ENCODE data around the gene GJC3. TPM values are rescaled to one million over a fixed set of nuclear protein-coding genes. Genes with fewer than 3 reads are reported as not detected.
A peak's percentile ranks its signal among the peaks of the same experiment; 100 is the strongest.

The GJC3 gene
- total RNA-seq, 2 donors from 2014 or later: 1.2 to 3.2 TPM

DNA sequence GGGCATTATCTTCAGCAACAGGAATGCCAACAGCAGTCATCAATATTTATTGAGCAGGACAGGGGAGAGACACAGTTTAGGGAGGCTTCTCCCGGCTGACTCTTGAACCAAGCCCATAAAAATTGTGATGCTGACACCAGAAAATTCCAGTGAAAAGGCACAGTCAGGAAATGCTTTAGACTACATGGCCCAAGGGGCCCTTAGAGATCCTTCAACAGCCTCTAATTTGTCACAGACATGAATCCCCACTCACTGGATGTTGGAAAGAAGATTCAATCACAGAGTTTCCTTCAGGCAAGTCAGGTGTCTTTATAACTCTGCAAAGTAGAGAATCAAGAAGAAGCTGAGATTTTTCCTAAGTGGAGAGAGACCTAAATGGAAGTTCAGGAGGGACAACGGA is 1.2 kb downstream of the GJC3 start:
- TF ChIP-seq POLR2AphosphoS5 (IDR thresholded peaks at IDR 0.05) (no peak), POLR2A (IDR thresholded peaks at IDR 0.05) (no peak)
- TF ChIP-seq, protein P1, sequence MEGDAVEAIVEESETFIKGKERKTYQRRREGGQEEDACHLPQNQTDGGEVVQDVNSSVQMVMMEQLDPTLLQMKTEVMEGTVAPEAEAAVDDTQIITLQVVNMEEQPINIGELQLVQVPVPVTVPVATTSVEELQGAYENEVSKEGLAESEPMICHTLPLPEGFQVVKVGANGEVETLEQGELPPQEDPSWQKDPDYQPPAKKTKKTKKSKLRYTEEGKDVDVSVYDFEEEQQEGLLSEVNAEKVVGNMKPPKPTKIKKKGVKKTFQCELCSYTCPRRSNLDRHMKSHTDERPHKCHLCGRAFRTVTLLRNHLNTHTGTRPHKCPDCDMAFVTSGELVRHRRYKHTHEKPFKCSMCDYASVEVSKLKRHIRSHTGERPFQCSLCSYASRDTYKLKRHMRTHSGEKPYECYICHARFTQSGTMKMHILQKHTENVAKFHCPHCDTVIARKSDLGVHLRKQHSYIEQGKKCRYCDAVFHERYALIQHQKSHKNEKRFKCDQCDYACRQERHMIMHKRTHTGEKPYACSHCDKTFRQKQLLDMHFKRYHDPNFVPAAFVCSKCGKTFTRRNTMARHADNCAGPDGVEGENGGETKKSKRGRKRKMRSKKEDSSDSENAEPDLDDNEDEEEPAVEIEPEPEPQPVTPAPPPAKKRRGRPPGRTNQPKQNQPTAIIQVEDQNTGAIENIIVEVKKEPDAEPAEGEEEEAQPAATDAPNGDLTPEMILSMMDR (IDR thresholded peaks at IDR 0.05): no peak
- Histone ChIP-seq H3K27me3 (replicated peaks; ENCODE audit: insufficient read depth) (no peaks in the 10 kb centered on the region), H3K36me3 (no peaks in the 10 kb centered on the region), H3K4me3 (no peak overlapping the region), H3K9me3 (no peaks in the 10 kb centered on the region), H3K27ac (no peak overlapping the region), H3K4me1 (replicated peaks) (peaks cover 6% of the 10 kb centered on the region)
- no peak for DNase-seq (ENCODE audit: low spot score)
- WGBS: 61% methylated on average over 2 of the region's 2 CpGs
- intact Hi-C loops (cut with DNase I): loop anchor here (10.0 kb wide), 1 partner anchor 313 kb away; the partner anchor contains the start of gene ZSCAN25

DNA sequence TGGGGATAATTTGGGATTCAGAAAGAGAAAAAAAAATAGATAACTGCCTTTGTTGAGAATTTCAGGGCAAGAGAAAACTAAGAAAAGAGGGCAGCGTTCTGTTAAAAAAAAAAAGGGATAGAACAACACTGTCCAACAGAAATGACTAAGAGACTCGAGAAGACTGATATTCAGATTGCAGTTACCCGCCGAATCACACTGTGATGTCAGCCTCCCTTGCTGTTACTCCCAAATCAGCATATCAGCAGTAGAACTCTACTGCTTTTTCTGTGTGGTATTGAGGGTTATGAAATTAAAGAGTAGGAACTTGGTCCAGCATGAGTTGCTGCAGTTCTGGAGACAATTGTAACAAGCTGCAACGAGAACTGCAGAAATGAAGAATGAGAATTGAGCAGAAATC is 1.9 kb downstream of the GJC3 start:
- Histone ChIP-seq H3K9me3 (no peaks in the 10 kb centered on the region), H3K36me3 (no peaks in the 10 kb centered on the region), H3K4me3 (no peak overlapping the region), H3K27me3 (replicated peaks; ENCODE audit: insufficient read depth) (no peaks in the 10 kb centered on the region), H3K4me1 (replicated peaks) (peaks cover 6% of the 10 kb centered on the region), H3K27ac (no peak overlapping the region)
- TF ChIP-seq, protein P1 (IDR thresholded peaks at IDR 0.05): no peak
- TF ChIP-seq POLR2A (IDR thresholded peaks at IDR 0.05): no peak
- TF ChIP-seq POLR2AphosphoS5 (IDR thresholded peaks at IDR 0.05): no peak
- intact Hi-C loops (cut with DNase I): loop anchor here (10.0 kb wide), 1 partner anchor 313 kb away; the partner anchor contains the start of gene ZSCAN25
- no peak for DNase-seq (ENCODE audit: low spot score)
- WGBS: 70% methylated on average over 5 of the region's 5 CpGs

- H3K27me3 ChIP-seq (replicated peaks; ENCODE audit: insufficient read depth): no peaks in the 10 kb centered on the region
- peaks cover 6% of the 10 kb centered on the region for H3K4me1 ChIP-seq (replicated peaks)
- intact Hi-C loops (cut with DNase I): loop anchor here (10.0 kb wide), 1 partner anchor 312 kb away; the partner anchor contains the start of gene ZSCAN25
- TF ChIP-seq POLR2AphosphoS5 (IDR thresholded peaks at IDR 0.05): no peak
- TF ChIP-seq, protein P1 (IDR thresholded peaks at IDR 0.05): no peak
- no peak for TF ChIP-seq POLR2A (IDR thresholded peaks at IDR 0.05)
- H3K36me3 ChIP-seq: no peaks in the 10 kb centered on the region
- no peak for DNase-seq (ENCODE audit: low spot score)
- no peak overlapping the region for H3K4me3 ChIP-seq
- H3K9me3 ChIP-seq: no peaks in the 10 kb centered on the region
- no peak overlapping the region for H3K27ac ChIP-seq
These were observed 3.1 kb downstream of the GJC3 start for GRCh38 chr7:99926321-99926720.

DNA sequence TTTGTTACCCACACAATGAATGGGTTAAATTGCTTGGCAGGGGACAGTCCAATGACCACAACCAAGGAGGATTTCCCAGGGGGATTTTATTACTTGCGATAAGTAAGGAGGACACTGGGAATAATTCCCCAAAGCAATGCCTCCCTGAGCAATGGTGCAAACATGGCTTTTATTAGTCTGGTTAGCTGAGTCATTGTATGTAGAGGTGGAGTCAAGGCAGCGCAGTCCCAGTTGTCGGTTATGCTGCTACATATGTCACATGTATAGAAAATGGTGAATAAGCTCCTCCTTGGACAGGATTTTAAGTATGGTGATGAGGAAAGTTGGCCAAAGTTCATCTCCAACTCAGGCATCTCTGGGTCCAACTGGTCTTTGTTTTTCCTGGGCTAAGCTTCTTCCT is 6.2 kb downstream of the GJC3 start:
- intact Hi-C loops (cut with DNase I): loop anchor here (10.0 kb wide), 1 partner anchor 308 kb away; the partner anchor contains the start of gene ZSCAN25
- no peak for DNase-seq (ENCODE audit: low spot score)
- H3K4me1 ChIP-seq (replicated peaks): no peaks in the 10 kb centered on the region
- no peaks in the 10 kb centered on the region for H3K9me3 ChIP-seq
- TF ChIP-seq, protein P1 (IDR thresholded peaks at IDR 0.05): no peak
- no peak overlapping the region for H3K27ac ChIP-seq
- no peaks in the 10 kb centered on the region for H3K36me3 ChIP-seq
- H3K4me3 ChIP-seq: no peak overlapping the region
- WGBS: 93% methylated on average over 3 of the region's 3 CpGs
- no peaks in the 10 kb centered on the region for H3K27me3 ChIP-seq (replicated peaks; ENCODE audit: insufficient read depth)

GRCh38 chr7:99920149-99920548 is 9.3 kb downstream of the GJC3 start:
- H3K4me3 ChIP-seq: peak overlapping the region; percentile 71 to 89
- intact Hi-C loops (cut with DNase I): loop anchor here (10.0 kb wide), 1 partner anchor 305 kb away; the partner anchor contains the start of gene ZSCAN25
- H3K27me3 ChIP-seq (replicated peaks; ENCODE audit: insufficient read depth): no peaks in the 10 kb centered on the region
- H3K27ac ChIP-seq: peak overlapping the region; percentile 91 to 92
- no peak for DNase-seq (ENCODE audit: low spot score)
- 51% methylated on average over 3 of the region's 3 CpGs for WGBS
- no peaks in the 10 kb centered on the region for H3K9me3 ChIP-seq
- no peaks in the 10 kb centered on the region for H3K36me3 ChIP-seq
- TF ChIP-seq POLR2A (IDR thresholded peaks at IDR 0.05) (no peak), POLR2AphosphoS5 (IDR thresholded peaks at IDR 0.05) (no peak)
- TF ChIP-seq, protein P1 (IDR thresholded peaks at IDR 0.05): no peak
- no peaks in the 10 kb centered on the region for H3K4me1 ChIP-seq (replicated peaks)
